OCI-LY1 (cell line): ENCODE results near the gene POU6F2.

Experiments
- EZH2 ChIP-seq: fragments of 200-600 bp; sonication (generic), shearing (Covaris generic); IDR thresholded peaks from 2 replicates; pipeline ENCODE4 v1.8.0; 2017; ENCODE audit warnings: borderline replicate concordance, mixed run types, mild to moderate bottlenecking, antibody characterized with exemption, low read length, moderate library complexity, mixed read lengths
- TF ChIP-seq, protein P1 (sequence below): fragments of 200-600 bp; sonication (generic), shearing (Covaris generic); IDR thresholded peaks from 2 replicates; pipeline ENCODE4 v1.5.1; 2017; ENCODE audit warnings: mild to moderate bottlenecking, antibody characterized with exemption, low read length, moderate library complexity, mixed read lengths

- TF ChIP-seq, protein P1, sequence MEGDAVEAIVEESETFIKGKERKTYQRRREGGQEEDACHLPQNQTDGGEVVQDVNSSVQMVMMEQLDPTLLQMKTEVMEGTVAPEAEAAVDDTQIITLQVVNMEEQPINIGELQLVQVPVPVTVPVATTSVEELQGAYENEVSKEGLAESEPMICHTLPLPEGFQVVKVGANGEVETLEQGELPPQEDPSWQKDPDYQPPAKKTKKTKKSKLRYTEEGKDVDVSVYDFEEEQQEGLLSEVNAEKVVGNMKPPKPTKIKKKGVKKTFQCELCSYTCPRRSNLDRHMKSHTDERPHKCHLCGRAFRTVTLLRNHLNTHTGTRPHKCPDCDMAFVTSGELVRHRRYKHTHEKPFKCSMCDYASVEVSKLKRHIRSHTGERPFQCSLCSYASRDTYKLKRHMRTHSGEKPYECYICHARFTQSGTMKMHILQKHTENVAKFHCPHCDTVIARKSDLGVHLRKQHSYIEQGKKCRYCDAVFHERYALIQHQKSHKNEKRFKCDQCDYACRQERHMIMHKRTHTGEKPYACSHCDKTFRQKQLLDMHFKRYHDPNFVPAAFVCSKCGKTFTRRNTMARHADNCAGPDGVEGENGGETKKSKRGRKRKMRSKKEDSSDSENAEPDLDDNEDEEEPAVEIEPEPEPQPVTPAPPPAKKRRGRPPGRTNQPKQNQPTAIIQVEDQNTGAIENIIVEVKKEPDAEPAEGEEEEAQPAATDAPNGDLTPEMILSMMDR: no peak
- TF ChIP-seq EZH2: no peak
Observed at GRCh38 chr7:39317896-39318295, 340.2 kb downstream of the POU6F2 start.
